ENCODE data around the gene LRRC4C.

DNA sequence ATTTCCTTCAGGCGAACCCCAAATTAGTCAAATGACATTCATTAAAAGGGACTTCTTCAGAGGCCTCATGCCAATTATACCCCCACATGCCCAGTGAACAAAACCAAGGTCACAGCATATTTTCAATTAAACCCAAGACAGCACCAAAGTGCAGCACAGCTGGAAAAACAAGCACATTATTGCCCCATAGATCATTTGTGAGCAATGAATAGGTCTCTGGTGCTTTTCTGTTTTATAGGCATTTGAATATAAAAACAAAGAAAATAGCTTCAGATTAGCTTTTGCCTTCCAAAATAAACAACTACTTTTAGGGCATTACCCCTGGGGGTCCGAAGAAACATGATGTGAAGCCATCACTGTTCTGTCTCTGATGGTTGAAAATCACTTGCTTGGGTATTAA lies 1319.9 kb downstream of the LRRC4C start:
- TF ChIP-seq EP300 (IDR thresholded peaks at IDR 0.05; ENCODE audit: borderline replicate concordance) (no peak), REST (IDR thresholded peaks at IDR 0.05; ENCODE audit: low read depth) (no peak), YY1 (IDR thresholded peaks at IDR 0.05; ENCODE audit: low read depth) (no peak), EGR1 (IDR thresholded peaks at IDR 0.05) (no peak), TAF1 (IDR thresholded peaks at IDR 0.05; ENCODE audit: low read depth) (no peak), RAD21 (IDR thresholded peaks at IDR 0.05; ENCODE audit: low read depth) (no peak), CREB1 (IDR thresholded peaks at IDR 0.05; ENCODE audit: low read depth) (no peak), TCF12 (IDR thresholded peaks at IDR 0.05; ENCODE audit: low read depth) (no peak), CEBPB (IDR thresholded peaks at IDR 0.05) (no peak)
- TF ChIP-seq, protein P1, sequence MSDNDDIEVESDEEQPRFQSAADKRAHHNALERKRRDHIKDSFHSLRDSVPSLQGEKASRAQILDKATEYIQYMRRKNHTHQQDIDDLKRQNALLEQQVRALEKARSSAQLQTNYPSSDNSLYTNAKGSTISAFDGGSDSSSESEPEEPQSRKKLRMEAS (IDR thresholded peaks at IDR 0.05): no peak
